Pons (tissue), 1 donor: ENCODE measurements around the gene ZXDC.

Source experiments
- DNase-seq: peaks from one replicate; pipeline ENCODE4 v3.0.0-alpha.2; 2016; ENCODE audit warnings: low spot score

ZXDC gene

GRCh38 chr3:126415661-126416591 lies 59.8 kb downstream of the ZXDC start:
- no peak for DNase-seq

GRCh38 chr3:126414961-126415660 lies 60.6 kb downstream of the ZXDC start:
- no peak for DNase-seq

GRCh38 chr3:126414406-126414805 lies 61.3 kb downstream of the ZXDC start:
- DNase-seq = no peak

GRCh38 chr3:126413693-126414080 lies 62.0 kb downstream of the ZXDC start:
- no peak for DNase-seq

- no peak for DNase-seq
These were observed 62.6 kb downstream of the ZXDC start for GRCh38 chr3:126412841-126413692.

GRCh38 chr3:126408099-126408498 lies 67.6 kb downstream of the ZXDC start:
- no peak for DNase-seq

GRCh38 chr3:126407412-126408044 lies 68.2 kb downstream of the ZXDC start:
- DNase-seq = no peak

GRCh38 chr3:126406389-126407296 lies 69.0 kb downstream of the ZXDC start:
- no peak for DNase-seq

- no peak for DNase-seq
These were observed 72.9 kb downstream of the ZXDC start for GRCh38 chr3:126402666-126403302.

GRCh38 chr3:126402178-126402577 lies 73.5 kb downstream of the ZXDC start:
- DNase-seq = no peak

- DNase-seq = no peak
These were observed 74.0 kb downstream of the ZXDC start for GRCh38 chr3:126401611-126402160.

GRCh38 chr3:126399756-126400155 lies 75.9 kb downstream of the ZXDC start:
- no peak for DNase-seq

- DNase-seq = no peak
These were observed 76.3 kb downstream of the ZXDC start for GRCh38 chr3:126399351-126399735.

GRCh38 chr3:126398423-126399350 lies 77.0 kb downstream of the ZXDC start:
- no peak for DNase-seq

GRCh38 chr3:126397610-126398422 lies 77.9 kb downstream of the ZXDC start:
- no peak for DNase-seq

GRCh38 chr3:126396536-126396935 lies 79.2 kb downstream of the ZXDC start:
- DNase-seq = no peak

- DNase-seq = no peak
These were observed 79.7 kb downstream of the ZXDC start for GRCh38 chr3:126395846-126396513.

- DNase-seq = no peak
These were observed 80.7 kb downstream of the ZXDC start for GRCh38 chr3:126394977-126395321.
